HEK293T (cell line): ENCODE results near the gene OR2W1.

ENCODE experiments used
- CTBP1 ChIP-seq: fragments of 450-650 bp; IDR thresholded peaks from 2 replicates; pipeline ENCODE4 v1.6.1; 2016; ENCODE audit warnings: borderline replicate concordance
- ELF4 ChIP-seq: fragments of 450-650 bp; IDR thresholded peaks from 2 replicates; pipeline ENCODE4 v1.6.1; 2017; ENCODE audit warnings: antibody characterized with exemption
- FOXA1 ChIP-seq: fragments of 450-650 bp; IDR thresholded peaks from 2 replicates; pipeline ENCODE4 v1.6.1; 2016; ENCODE audit warnings: mild to moderate bottlenecking
- FOXM1 ChIP-seq: fragments of 450-650 bp; IDR thresholded peaks from 2 replicates; pipeline ENCODE4 v1.6.1; 2017; ENCODE audit warnings: mild to moderate bottlenecking, borderline replicate concordance
- SP1 ChIP-seq: fragments of 450-650 bp; IDR thresholded peaks from 2 replicates; pipeline ENCODE4 v1.6.1; 2017
- SUZ12 ChIP-seq: fragments of 450-650 bp; IDR thresholded peaks from 2 replicates; pipeline ENCODE4 v1.6.1; 2016; ENCODE audit warnings: mild to moderate bottlenecking

- no peak for TF ChIP-seq SUZ12
- no peak for TF ChIP-seq FOXA1
- TF ChIP-seq CTBP1 = no peak
- no peak for TF ChIP-seq FOXM1
- TF ChIP-seq ELF4 = no peak
- no peak for TF ChIP-seq SP1
These were observed 48.0 kb downstream of the OR2W1 start for GRCh38 chr6:28996844-28997510.
